ENCODE data around the gene SOBP. TPM values are rescaled to one million over a fixed set of nuclear protein-coding genes. Genes with fewer than 3 reads are reported as not detected.

SOBP gene
- polyA plus RNA-seq, 2 of the 4 experiments (the other 2 are of a cell fraction), result 0.18 to 0.53 TPM

DNA sequence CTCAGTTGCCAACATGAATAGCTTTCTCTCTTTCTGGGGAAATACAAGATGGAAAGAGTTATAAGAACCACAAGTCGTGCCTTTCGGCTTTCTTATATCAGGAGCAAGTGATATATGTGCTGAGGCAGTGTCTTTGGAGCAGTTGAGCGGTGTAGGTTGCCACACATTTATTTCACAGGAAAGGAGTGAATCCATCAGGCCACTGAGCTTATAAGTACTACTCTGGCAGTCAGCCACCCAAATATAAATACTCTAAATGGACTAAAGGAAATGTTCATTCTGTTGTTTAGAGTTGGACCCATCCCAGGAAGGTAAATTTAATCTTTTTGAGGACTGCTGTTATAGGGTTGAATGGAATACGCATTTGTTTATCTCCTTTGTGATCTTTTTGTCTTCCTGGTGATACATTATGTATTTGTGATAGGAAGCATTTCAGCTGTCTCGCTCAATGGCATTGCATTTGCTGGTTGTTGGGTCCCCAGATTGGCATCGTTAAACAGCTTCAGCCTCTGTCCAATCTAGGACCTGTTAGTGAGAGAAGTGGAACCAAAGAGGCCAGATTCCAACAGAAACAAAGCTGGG, 139.7 kb downstream of the SOBP start:
- H3K9me3 ChIP-seq, result no peaks in the 10 kb centered on the region
- no peak overlapping the region for H3K27ac ChIP-seq
- peaks cover 2% of the 10 kb centered on the region; the same call in 2 of the 3 replicates for H3K4me1 ChIP-seq
- ATAC-seq (no peak), DNase-seq (ENCODE audit: low read depth in 1 of 2, low spot score in 1 of 2) (no peak), FAIRE-seq (no peak)
- ChIA-PET CTCF (interaction anchor here (0.7 to 0.9 kb wide), 2 partner anchors 9 to 14 kb away, joined by 3 read pairs; no protein-coding TSS in a partner anchor), POLR2A (no interaction called here)
- no peak for TF ChIP-seq RARB (CRISPR knock-in tag; IDR thresholded peaks at IDR 0.05)
- TF ChIP-seq, protein P1, sequence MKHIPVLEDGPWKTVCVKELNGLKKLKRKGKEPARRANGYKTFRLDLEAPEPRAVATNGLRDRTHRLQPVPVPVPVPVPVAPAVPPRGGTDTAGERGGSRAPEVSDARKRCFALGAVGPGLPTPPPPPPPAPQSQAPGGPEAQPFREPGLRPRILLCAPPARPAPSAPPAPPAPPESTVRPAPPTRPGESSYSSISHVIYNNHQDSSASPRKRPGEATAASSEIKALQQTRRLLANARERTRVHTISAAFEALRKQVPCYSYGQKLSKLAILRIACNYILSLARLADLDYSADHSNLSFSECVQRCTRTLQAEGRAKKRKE (CRISPR knock-in tag; IDR thresholded peaks at IDR 0.05; ENCODE audit: low read depth), result no peak
- TF ChIP-seq POLR2A (IDR thresholded peaks at IDR 0.05; ENCODE audit: low read length), result no peak
- TF ChIP-seq, protein P2, sequence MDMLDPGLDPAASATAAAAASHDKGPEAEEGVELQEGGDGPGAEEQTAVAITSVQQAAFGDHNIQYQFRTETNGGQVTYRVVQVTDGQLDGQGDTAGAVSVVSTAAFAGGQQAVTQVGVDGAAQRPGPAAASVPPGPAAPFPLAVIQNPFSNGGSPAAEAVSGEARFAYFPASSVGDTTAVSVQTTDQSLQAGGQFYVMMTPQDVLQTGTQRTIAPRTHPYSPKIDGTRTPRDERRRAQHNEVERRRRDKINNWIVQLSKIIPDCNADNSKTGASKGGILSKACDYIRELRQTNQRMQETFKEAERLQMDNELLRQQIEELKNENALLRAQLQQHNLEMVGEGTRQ (IDR thresholded peaks at IDR 0.05), result no peak
- no peak for TF ChIP-seq SREBF2 (IDR thresholded peaks at IDR 0.05)
- no peak for TF ChIP-seq NPAS2 (CRISPR knock-in tag; IDR thresholded peaks at IDR 0.05; ENCODE audit: borderline replicate concordance)
- TF ChIP-seq POLR2AphosphoS2 (conservative IDR thresholded peaks at IDR 0.05; ENCODE audit: low read length), result no peak
- no peak for TF ChIP-seq EP300 (IDR thresholded peaks at IDR 0.05)
- no peak for TF ChIP-seq HOXA7 (CRISPR knock-in tag; IDR thresholded peaks at IDR 0.05)
- TF ChIP-seq, protein P3, sequence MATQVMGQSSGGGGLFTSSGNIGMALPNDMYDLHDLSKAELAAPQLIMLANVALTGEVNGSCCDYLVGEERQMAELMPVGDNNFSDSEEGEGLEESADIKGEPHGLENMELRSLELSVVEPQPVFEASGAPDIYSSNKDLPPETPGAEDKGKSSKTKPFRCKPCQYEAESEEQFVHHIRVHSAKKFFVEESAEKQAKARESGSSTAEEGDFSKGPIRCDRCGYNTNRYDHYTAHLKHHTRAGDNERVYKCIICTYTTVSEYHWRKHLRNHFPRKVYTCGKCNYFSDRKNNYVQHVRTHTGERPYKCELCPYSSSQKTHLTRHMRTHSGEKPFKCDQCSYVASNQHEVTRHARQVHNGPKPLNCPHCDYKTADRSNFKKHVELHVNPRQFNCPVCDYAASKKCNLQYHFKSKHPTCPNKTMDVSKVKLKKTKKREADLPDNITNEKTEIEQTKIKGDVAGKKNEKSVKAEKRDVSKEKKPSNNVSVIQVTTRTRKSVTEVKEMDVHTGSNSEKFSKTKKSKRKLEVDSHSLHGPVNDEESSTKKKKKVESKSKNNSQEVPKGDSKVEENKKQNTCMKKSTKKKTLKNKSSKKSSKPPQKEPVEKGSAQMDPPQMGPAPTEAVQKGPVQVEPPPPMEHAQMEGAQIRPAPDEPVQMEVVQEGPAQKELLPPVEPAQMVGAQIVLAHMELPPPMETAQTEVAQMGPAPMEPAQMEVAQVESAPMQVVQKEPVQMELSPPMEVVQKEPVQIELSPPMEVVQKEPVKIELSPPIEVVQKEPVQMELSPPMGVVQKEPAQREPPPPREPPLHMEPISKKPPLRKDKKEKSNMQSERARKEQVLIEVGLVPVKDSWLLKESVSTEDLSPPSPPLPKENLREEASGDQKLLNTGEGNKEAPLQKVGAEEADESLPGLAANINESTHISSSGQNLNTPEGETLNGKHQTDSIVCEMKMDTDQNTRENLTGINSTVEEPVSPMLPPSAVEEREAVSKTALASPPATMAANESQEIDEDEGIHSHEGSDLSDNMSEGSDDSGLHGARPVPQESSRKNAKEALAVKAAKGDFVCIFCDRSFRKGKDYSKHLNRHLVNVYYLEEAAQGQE (IDR thresholded peaks at IDR 0.05), result no peak
- TF ChIP-seq FOXS1 (CRISPR knock-in tag; IDR thresholded peaks at IDR 0.05), result no peak
- H3K4me2 ChIP-seq, result no peak overlapping the region
- H3K4me3 ChIP-seq, result no peak overlapping the region
- WGBS (ENCODE audit: missing lambda C conversion rate), result 63% methylated on average over 6 of the region's 6 CpGs

DNA sequence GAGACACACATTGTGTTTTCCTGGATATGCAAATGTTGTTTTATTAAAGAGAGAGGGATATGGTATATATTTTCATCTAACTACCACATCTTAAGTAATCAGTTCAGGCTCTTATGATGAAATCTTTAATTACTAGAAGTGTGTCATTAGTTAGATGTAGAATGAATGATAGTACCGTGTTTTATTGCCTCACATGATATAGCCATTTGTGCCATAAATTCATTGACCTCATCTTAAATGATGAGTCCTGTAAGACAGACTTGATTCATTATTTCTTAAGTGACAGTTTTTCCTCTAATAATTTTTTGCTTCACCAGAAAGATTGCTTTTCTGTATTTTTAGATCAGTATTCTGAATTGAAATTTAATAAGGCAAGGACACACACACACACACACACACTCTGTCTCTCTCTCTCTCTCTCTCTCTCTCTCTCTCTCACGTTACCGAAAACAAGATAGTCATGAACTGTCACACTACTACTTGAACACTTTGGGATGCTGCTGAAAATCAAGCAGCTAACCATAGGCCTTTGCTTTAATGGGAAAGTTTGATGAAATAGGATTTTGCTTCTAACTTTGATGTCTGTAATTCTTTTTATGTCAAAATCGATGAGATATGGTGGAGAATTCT, 140.5 kb downstream of the SOBP start:
- DNase-seq (ENCODE audit: low read depth in 1 of 2, low spot score in 1 of 2) (no peak), ATAC-seq (no peak), FAIRE-seq (no peak)
- Histone ChIP-seq H3K9me3 (no peaks in the 10 kb centered on the region), H3K4me3 (no peak overlapping the region), H3K27ac (no peak overlapping the region), H3K4me1 (no peaks in the 10 kb centered on the region), H3K4me2 (no peak overlapping the region)
- POLR2A ChIA-PET, result no interaction called here
- TF ChIP-seq CHD4 (IDR thresholded peaks at IDR 0.05; ENCODE audit: borderline replicate concordance) (no peak), ZFP36 (IDR thresholded peaks at IDR 0.05; ENCODE audit: borderline replicate concordance, partially characterized antibody) (no peak), FOXS1 (CRISPR knock-in tag; IDR thresholded peaks at IDR 0.05) (no peak), KDM5A (IDR thresholded peaks at IDR 0.05) (no peak), MAFK (IDR thresholded peaks at IDR 0.05; ENCODE audit: partially characterized antibody) (no peak), ZSCAN20 (CRISPR knock-in tag; IDR thresholded peaks at IDR 0.05) (no peak), JUN (IDR thresholded peaks at IDR 0.05) (no peak), BHLHE40 (IDR thresholded peaks at IDR 0.05; ENCODE audit: low read depth, low read length) (no peak), EHMT2 (IDR thresholded peaks at IDR 0.05; ENCODE audit: low read depth) (no peak), FOSL2 (IDR thresholded peaks at IDR 0.05) (no peak), FOSL2 (CRISPR knock-in tag; IDR thresholded peaks at IDR 0.05) (no peak), TFCP2L1 (CRISPR knock-in tag; IDR thresholded peaks at IDR 0.05) (no peak), ZNF302 (CRISPR knock-in tag; IDR thresholded peaks at IDR 0.05) (no peak)
- TF ChIP-seq, protein P4, sequence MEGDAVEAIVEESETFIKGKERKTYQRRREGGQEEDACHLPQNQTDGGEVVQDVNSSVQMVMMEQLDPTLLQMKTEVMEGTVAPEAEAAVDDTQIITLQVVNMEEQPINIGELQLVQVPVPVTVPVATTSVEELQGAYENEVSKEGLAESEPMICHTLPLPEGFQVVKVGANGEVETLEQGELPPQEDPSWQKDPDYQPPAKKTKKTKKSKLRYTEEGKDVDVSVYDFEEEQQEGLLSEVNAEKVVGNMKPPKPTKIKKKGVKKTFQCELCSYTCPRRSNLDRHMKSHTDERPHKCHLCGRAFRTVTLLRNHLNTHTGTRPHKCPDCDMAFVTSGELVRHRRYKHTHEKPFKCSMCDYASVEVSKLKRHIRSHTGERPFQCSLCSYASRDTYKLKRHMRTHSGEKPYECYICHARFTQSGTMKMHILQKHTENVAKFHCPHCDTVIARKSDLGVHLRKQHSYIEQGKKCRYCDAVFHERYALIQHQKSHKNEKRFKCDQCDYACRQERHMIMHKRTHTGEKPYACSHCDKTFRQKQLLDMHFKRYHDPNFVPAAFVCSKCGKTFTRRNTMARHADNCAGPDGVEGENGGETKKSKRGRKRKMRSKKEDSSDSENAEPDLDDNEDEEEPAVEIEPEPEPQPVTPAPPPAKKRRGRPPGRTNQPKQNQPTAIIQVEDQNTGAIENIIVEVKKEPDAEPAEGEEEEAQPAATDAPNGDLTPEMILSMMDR (IDR thresholded peaks at IDR 0.05), result no peak
- TF ChIP-seq, protein P5, sequence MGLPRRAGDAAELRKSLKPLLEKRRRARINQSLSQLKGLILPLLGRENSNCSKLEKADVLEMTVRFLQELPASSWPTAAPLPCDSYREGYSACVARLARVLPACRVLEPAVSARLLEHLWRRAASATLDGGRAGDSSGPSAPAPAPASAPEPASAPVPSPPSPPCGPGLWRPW (IDR thresholded peaks at IDR 0.05), result no peak
- CTCF ChIA-PET, result interaction anchor here (1.6 kb wide), 1 partner anchor 10 kb away, joined by 5 read pairs; no protein-coding TSS in a partner anchor
- WGBS (ENCODE audit: missing lambda C conversion rate), result 70% methylated on average over 4 of the region's 4 CpGs

All from A549 (cell line).